GM18505 (cell line): ENCODE data around the gene HMCN1.

Experiments used
- ATAC-seq: cut with Tn5 transposase; IDR thresholded peaks from one replicate; pipeline ENCODE4 v1.9.1; 2021; ENCODE audit not compliant: unreplicated experiment
- POLR2A ChIP-seq: IDR thresholded peaks from 4 replicates; pipeline ENCODE4 v1.6.1; 2011; ENCODE audit warnings: borderline replicate concordance; ENCODE audit not compliant: insufficient read depth, insufficient read length; ENCODE audit errors: extremely low read depth

The HMCN1 gene

DNA sequence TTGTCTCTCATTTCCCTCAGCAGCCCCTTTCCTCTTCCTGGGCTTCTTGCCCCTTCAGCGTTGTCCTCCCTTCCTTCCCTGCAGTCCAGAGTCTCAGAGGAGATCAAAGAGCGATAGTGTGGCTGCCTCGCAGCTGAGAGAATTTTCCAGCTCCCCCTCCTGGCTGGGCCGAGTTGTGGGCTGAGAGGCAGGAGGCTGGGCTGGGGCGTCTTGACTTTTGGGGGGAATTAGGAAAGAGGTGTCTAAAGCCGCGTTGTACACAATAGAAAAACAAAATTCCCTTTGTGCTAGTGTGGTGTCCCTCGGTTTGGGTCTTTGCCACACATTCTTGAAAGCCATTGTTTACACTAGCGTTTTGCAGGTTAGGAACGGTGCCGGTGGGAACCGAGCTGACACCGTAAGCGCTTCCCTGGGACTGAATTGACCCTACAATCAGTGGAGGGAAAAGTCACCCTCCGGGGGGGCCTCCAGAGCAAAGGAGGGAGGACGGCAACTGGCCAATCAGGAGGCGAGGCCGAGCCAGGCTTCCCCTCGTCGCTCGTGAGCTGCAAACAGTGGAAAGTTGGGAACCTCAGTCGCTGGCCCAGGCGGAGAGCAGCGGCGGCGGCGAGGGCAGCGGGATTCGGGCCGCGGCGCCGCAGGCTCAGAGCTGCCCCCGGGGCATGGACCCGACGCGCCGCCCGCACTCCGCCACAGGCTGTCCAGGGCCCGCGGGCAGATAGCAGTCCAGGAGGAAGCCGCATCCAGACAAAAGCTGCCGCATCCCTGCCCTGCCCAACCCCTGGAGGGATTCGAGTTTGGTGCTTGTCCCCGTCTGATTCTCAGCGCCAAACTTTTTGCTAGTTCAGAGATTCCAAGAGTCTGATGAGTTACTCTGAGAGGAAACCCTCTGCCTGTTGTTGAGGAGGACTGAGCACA lies at the start of gene HMCN1:
TSS of gene HMCN1 (plus strand) at position 574 of the 918 bp plus-strand sequence. CDS start 389 bp downstream, outside the sequence.
- no peak for ATAC-seq
- no peak for TF ChIP-seq POLR2A

DNA sequence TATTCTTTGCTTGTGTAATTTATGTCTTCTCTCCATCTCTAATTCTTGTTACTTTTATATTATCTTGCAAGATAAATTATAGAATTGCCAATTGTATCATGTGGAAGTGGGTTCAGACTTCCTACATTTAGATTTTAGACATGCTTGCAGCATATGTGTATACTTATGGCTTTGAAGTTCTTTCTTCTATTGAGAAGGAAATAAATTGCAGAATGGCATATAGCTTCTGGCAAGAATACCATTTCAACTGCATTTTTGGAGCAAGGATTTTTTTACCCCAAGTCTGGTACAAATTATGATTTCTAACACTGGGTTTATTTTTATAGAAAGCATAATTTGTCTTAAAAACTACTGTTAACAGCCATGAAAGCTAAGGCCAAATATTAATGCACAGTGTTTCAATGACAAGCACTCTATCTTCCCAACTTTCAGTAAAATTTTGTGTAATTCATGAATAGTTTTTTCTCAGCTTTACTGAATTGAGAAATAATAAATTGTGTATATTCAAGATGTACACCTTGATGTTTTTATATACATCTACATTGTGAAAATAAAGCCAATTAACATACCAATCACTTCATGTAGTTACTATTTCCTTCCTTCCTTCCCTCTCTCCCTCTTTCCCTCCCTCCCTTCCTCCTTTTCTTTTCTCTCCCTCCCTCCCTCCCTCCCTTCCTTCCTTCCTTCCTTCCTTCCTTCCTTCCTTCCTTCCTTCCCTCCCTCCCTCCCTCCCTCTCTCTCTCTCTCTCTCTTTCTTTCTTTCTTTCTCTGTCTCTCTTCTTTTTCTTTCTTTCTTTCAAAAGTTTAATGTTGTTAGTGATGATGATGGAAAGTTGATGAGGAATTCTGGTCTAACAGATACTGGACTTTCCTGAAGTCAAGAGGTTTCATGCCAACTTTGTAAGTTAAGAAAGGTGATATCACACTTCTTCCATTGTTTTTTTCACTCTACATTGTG lies 47.1 kb upstream of the HMCN1 start:
- no peak for TF ChIP-seq POLR2A
- no peak for ATAC-seq

DNA sequence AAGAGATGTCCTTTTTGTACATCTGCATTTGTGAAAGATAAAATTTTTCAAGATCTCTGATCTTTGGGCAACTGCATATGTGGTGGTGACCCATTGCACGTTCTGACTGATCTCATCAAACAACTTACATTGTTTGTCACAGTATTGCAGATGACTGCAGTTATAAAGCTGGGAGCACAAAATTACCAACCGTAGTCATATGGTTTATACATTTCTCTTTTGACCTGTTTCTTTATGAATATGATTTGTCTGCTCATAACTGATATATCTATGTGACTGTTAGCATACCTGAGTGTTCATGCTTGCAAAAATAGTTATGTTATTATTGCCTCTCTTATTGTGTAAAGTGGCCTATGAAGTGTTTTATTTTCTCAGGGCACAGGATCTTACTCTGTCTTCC lies 43.7 kb upstream of the HMCN1 start:
- TF ChIP-seq POLR2A = no peak
- ATAC-seq = no peak

DNA sequence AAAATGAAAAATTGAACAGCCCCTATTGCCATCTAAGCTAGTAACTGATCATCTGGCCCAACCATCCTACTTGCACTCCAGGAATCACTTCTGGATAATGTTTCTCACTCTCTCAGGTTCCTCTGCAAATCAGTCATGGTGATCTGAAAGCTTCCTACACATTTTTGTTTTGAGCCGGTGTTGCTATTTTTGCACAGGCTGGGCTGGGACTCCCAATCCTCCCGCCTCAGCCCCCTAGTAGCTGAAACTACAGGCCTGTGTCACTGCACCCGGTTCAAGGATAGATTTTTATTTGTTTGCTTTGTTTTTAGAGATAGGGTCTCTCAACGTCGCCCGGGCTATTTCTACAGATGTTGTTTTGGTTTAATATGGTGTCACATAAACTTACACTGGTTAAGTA lies 40.5 kb upstream of the HMCN1 start:
- TF ChIP-seq POLR2A = no peak
- ATAC-seq = peak; percentile 25

DNA sequence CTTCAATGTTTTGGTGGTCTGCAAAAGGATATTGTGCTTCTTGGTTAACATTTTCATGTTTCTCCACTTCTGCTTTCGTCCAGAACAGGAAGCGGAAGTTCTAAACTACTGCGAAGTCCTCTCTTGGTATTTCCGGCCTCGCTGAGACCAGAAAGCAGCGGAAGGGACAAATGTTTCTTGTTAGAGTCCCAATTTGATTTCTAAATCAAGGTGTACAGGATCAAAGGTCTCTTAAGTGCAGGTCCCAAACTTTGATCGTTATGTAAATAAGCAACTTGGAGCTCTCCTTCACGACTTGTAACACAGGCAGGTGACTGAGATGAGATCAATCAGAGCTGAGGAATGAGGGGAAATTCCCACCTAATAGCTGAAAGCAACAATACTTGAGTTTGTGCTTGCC lies 40.1 kb upstream of the HMCN1 start:
- peak; percentile 87 for ATAC-seq
- TF ChIP-seq POLR2A = no peak

DNA sequence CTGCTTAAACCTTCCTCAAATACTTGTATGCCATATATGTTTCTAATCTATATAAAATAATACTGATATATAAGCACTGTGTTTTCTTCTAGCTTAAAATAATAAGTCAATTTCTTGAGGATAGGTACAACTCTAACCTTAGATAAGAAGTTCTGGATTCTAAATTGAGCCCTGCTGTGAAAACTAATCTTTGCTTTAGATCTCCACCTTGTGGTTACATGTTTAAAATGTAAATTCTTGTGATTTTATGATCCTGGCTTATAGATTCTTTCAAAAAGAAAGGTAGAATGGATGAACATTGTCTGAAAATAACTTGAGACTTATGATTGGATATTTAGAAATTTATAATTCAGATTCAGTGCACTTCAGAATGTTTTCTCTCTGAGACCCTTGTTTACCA lies 38.9 kb upstream of the HMCN1 start:
- no peak for TF ChIP-seq POLR2A
- no peak for ATAC-seq

DNA sequence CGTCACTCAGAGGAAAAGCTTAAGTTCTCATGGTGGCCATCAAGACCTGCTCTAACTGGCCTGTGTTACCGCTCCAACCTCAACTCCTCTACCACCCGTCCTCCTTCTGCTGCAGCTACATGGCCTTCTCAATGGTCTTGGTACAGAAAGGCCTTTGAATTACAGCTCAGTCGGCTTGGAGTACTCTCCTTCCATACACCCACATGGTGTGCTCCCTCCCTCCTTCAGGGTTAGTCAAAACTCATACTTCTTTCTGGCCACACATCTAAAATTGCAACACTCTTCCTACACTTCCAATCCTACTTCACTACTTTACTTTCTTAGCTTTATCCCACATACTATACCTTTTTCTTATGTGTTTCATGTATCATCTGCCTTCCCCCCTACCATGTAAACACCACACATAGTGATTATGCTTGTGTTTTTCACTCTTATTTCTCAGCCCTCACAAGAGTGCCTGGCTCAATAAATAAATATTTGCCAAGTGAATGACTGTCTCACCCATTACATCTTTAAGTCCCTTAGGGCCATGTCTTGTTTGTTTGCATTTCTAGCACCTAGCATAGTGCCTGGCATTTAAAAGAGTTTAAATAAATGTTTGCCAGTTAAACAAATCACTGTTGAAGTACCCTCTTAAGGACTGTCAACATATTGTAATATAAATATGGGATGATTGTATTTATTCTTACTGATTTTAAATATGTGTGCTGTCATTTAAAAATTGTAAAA lies 37.6 kb upstream of the HMCN1 start:
- no peak for ATAC-seq
- TF ChIP-seq POLR2A = no peak

DNA sequence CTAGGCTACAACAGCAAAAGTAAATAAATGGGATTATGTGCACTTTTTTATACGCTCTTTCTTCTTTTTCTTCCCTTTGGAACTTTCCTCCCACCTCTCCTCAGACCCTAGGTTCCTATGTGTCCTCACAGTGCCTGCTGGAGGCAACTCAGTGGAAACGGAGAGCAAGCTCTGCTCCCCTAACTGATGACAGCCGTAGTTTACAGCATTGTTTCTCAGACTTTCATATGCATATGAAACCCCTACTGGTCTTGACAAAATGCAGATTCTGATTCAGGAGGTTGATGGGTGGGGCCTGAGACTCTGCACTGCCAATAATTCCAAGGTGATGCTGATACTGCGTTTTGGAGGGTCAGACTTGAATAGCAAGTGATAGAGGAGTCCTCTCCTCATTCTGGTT lies 34.3 kb upstream of the HMCN1 start:
- no peak for ATAC-seq
- TF ChIP-seq POLR2A = no peak

DNA sequence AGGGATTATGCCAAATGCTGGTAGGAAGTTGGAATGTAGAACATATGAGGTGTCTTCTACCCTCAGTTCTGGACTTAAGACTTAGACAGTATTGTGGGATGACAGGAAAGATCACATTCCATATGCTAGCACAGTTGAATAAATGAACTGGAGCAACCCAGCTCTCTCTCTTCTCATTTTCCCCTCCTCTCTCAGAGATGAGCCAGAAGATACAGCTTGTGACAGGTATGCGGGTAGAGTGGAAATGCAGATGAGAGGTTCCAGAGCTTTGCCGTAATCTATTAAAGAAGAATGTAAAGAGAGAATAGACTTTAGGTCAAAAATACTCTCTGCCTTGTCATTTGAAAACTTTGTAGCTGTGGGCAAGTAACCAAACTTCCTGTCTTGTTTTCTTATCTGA lies 32.5 kb upstream of the HMCN1 start:
- no peak for TF ChIP-seq POLR2A
- ATAC-seq = no peak

DNA sequence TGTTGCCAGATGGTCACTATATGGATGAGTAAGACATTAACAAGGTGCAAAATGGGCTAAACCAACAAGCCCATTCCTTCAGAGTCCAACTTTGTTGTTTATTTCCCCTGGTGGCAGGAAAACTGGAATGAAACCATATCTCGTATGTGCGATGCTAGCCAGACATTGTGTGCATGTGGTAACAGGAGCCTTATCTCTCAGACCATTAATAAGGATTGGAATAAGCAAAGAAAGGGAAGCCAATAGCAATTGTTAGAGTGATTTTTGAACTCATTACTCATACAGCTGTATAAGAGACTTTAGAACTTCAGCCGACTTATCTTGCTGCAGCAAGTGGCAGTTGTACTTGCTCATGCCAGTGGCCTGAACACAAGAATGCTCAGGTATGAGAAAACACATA lies 30.0 kb upstream of the HMCN1 start:
- no peak for TF ChIP-seq POLR2A
- no peak for ATAC-seq

DNA sequence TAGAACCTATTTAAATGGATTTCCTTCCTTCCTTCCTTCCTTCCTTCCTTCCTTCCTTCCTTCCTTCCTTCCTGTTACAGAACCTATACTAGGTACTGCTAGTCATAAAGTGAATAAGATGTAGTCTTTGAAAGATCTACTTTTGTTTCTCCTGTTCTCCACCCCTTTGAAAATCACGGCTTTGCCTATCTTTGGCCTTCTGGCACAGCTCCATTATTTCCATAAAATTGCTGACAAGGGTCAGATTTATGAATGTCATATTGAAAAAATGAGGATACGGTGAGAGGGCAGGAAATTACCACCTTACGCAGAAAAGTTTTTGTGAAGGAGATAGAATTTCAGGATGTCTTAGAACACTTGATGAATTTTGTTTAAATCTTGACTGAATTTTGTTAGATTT lies 18.1 kb upstream of the HMCN1 start:
- ATAC-seq = no peak
- no peak for TF ChIP-seq POLR2A

DNA sequence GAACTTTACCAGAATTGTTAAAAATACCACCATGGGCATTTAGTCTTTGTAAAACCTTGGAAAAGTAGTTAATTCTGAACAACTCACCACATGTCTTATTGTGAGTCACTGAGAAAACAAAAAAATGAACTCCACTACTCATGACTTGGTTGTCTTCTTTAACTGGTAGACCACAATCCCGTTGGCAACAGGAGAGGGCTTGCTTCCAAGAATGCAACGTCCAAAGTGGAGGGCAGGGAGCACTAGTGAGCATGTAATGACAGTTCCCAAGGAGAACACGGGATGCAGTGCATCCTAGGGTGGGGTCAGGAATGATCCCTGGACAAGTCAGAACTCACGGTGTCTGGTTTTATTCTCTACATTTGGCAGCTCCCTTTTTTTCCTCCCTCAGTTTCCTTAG lies 15.2 kb upstream of the HMCN1 start:
- TF ChIP-seq POLR2A = no peak
- no peak for ATAC-seq
